K562 (cell line): ENCODE measurements around the gene PRRC2C. TPM values are rescaled to one million over a fixed set of nuclear protein-coding genes. Genes with fewer than 3 reads are reported as not detected.

Source experiments
- ATAC-seq: fragments of 200-7000 bp; cut with Tn5 transposase; 3 replicates; pipeline ENCODE4 v1.9.1; 2020; ENCODE audit warnings: moderate library complexity
- BruUV-seq: library from RNA; stranded (reverse); fragments of 400-500 nt; replicated peaks from 2 replicates; lab custom pipeline; 2021; lab: Mats Ljungman, UMichigan
- CTCF ChIA-PET: fragments of 300-600 bp; formaldehyde crosslinking; extraction: SDS; loops from one replicate; lab custom pipeline; 2021; ENCODE audit warnings: low intra/inter-chr PET ratio; lab: Yijun Ruan, JAX
- POLR2A ChIA-PET: fragments of 300-600, 350-650 bp; sonication (Branson Sonifier 250); formaldehyde crosslinking; extraction: SDS; loops from one replicate; lab custom pipeline; 2021; ENCODE audit warnings: antibody characterized with exemption, inconsistent platforms; lab: Yijun Ruan, JAX
- DNase-seq, 4 experiments: peaks; one replicate each; pipeline versions ENCODE4 v3.0.0 to v3.0.0-alpha.2; 2011 to 2018; ENCODE audit warnings: low spot score in 3 of 4, mixed read lengths in 3 of 4; ENCODE audit errors: extremely low read depth in 1 of 4
- FAIRE-seq: peaks from 2 replicates; lab custom pipeline; 2011; peaks lifted over from hg19 to GRCh38; lab: Jason Lieb, UNC
- H2AFZ ChIP-seq: 2 replicates; pipeline ENCODE4 v1.6.0; 2011; ENCODE audit warnings: low read depth, low read length, control low read depth, inconsistent platforms
- H3K27ac ChIP-seq: fragments of 200-600 bp; 3 replicates; pipeline ENCODE4 v1.8.0; 2011; ENCODE audit warnings: low read depth, mild to moderate bottlenecking, control low read depth, inconsistent platforms, low read length, moderate library complexity, mixed read lengths; ENCODE audit errors: extremely low read depth
- H3K27me3 ChIP-seq, 2 experiments: fragments of 300-600 bp in 1 of 2; 2 replicates in 1 of 2; 3 replicates in 1 of 2; pipeline versions ENCODE4 v1.6.0 to v1.8.0; 2011; ENCODE audit warnings: inconsistent platforms in 2 of 2, low read length in 2 of 2, mild to moderate bottlenecking in 1 of 2, mixed read lengths in 1 of 2, moderate library complexity in 1 of 2; ENCODE audit not compliant: control insufficient read depth in 2 of 2, insufficient read depth in 2 of 2
- H3K36me3 ChIP-seq: fragments of 300-600 bp; 3 replicates; pipeline ENCODE4 v1.8.0; 2011; ENCODE audit warnings: mild to moderate bottlenecking, low read length, inconsistent platforms; ENCODE audit not compliant: control insufficient read depth, insufficient read depth
- H3K4me1 ChIP-seq, 2 experiments: fragments of 200-600 bp in 1 of 2; replicated peaks in 1 of 2; 2 replicates in 1 of 2; 3 replicates in 1 of 2; pipeline versions ENCODE4 v1.5.1 to v1.8.0; 2011; ENCODE audit warnings: inconsistent platforms in 2 of 2, low read length in 2 of 2, mild to moderate bottlenecking in 1 of 2, mixed read lengths in 1 of 2, moderate library complexity in 1 of 2; ENCODE audit not compliant: control insufficient read depth in 2 of 2, insufficient read depth in 2 of 2
- H3K4me2 ChIP-seq: 2 replicates; pipeline ENCODE4 v1.6.1; 2011; ENCODE audit warnings: low read length, control low read depth, inconsistent platforms, mixed read lengths; ENCODE audit not compliant: insufficient read depth
- H3K4me3 ChIP-seq: fragments of 200-600 bp; sonication (generic), shearing (Covaris generic); 2 replicates; pipeline ENCODE4 v1.5.1; 2016; ENCODE audit warnings: control low read depth, inconsistent platforms
- H3K79me2 ChIP-seq: fragments of 200-600 bp; 3 replicates; pipeline ENCODE4 v1.8.0; 2011; ENCODE audit warnings: low read length, inconsistent platforms; ENCODE audit not compliant: control insufficient read depth, insufficient read depth
- H3K9ac ChIP-seq, 2 experiments: 2 replicates each; pipeline versions ENCODE4 v1.6.0 to v1.6.1; 2011; ENCODE audit warnings: low read depth in 2 of 2, low read length in 2 of 2, control low read depth in 1 of 2, inconsistent platforms in 1 of 2, mild to moderate bottlenecking in 1 of 2, mixed read lengths in 1 of 2; ENCODE audit not compliant: insufficient read depth in 1 of 2
- H3K9me1 ChIP-seq: one replicate; pipeline ENCODE4 v1.6.0; 2011; ENCODE audit warnings: inconsistent platforms, mild to moderate bottlenecking, low read length, moderate library complexity; ENCODE audit not compliant: control insufficient read depth, insufficient read depth
- H3K9me3 ChIP-seq: replicated peaks from 2 replicates; pipeline ENCODE4 v1.5.1; 2011; ENCODE audit warnings: low read depth, low read length, inconsistent platforms; ENCODE audit not compliant: control insufficient read depth, insufficient read depth
- H4K20me1 ChIP-seq: replicated peaks from 2 replicates; pipeline ENCODE4 v1.6.1; 2011; ENCODE audit warnings: low read length, inconsistent platforms, mixed read lengths; ENCODE audit not compliant: control insufficient read depth, insufficient read depth
- HDAC2 ChIP-seq: fragments of 450-650 bp; IDR thresholded peaks from 2 replicates; pipeline ENCODE4 v1.6.1; 2016; ENCODE audit warnings: mild to moderate bottlenecking
- POLR2G ChIP-seq: fragments of 200-400 bp; formaldehyde crosslinking; IDR thresholded peaks from 2 replicates; pipeline ENCODE4 v1.6.1; 2017; ENCODE audit warnings: low read depth, mild to moderate bottlenecking, antibody characterized with exemption, low read length, moderate library complexity
- SIX5 ChIP-seq, 2 experiments: IDR thresholded peaks; 2 replicates each; pipeline ENCODE4 v1.6.1; 2011; ENCODE audit warnings: low read length in 2 of 2, borderline replicate concordance in 1 of 2, low read depth in 1 of 2, mild to moderate bottlenecking in 1 of 2, moderate library complexity in 1 of 2; ENCODE audit not compliant: insufficient read depth in 1 of 2
- SP2 ChIP-seq: IDR thresholded peaks from 2 replicates; pipeline ENCODE4 v1.6.1; 2011; ENCODE audit warnings: mild to moderate bottlenecking, low read depth, low read length, moderate library complexity; ENCODE audit not compliant: poor library complexity, severe bottlenecking; ENCODE audit errors: extremely low read depth
- ZKSCAN3 ChIP-seq: fragments of 250-450 bp; sonication (Bioruptor Pico); IDR thresholded peaks from 2 replicates; pipeline ENCODE4 v1.4.0; 2020
- ZNF561 ChIP-seq: fragments of 450-650 bp; formaldehyde crosslinking; conservative IDR thresholded peaks from 2 replicates; pipeline ENCODE4 v1.4.0; 2020; ENCODE audit warnings: mild to moderate bottlenecking, moderate library complexity
- WGBS: fragments of 100-300 bp; shearing (Covaris generic); methylation state at CpG from one replicate; pipeline ENCODE4 v1.1.6; 2016; ENCODE audit warnings: low coverage, mixed read lengths; ENCODE audit not compliant: insufficient coverage; ENCODE audit errors: missing lambda C conversion rate; 5-methylcytosine and 5-hydroxymethylcytosine counted together
- in situ Hi-C: fragments of 300-500 bp; cut with MboI; formaldehyde crosslinking; loops from 4 replicates; pipeline ENCODE4 v1.15.0; 2018; ENCODE audit warnings: inconsistent platforms, mixed read lengths
- intact Hi-C: fragments of 100-400 bp; cut with micrococcal nuclease; formaldehyde crosslinking; loops from 2 replicates; pipeline ENCODE4 v1.14.2; 2022
- polyA plus RNA-seq, 8 experiments: library from polyadenylated mRNA; depleted of rRNA in 4 of 8; stranded (reverse) in 5 of 8; unstranded in 3 of 8; fragments of >200 nt; fragmentation: Nextera tagmentation in 2 of 8; fragmentation: Illumina TruSeq in 1 of 8; extraction: Ambion mirVana in 2 of 8; extraction: Trizol in 1 of 8; gene quantifications; 2 replicates each; pipeline versions ENCODE4 v1.2.1 to v1.2.3, GENCODE V29; 2011 to 2014; ENCODE audit warnings: inconsistent platforms in 1 of 8, missing spikeins in 1 of 8
- total RNA-seq, 7 experiments: library from RNA; depleted of rRNA in 6 of 7; stranded (reverse); fragments of >200 nt in 6 of 7; fragmentation: Illumina TruSeq in 2 of 7; extraction: Trizol in 2 of 7; gene quantifications; 2 replicates each; pipeline versions ENCODE4 v1.2.1 to v1.2.3, GENCODE V29; 2011 to 2021; ENCODE audit warnings: low replicate concordance in 1 of 7
- TF ChIP-seq, protein P1 (sequence below): fragments of 200-800 bp; sonication (Bioruptor generic); IDR thresholded peaks from 2 replicates; pipeline ENCODE4 v1.6.1; 2017; ENCODE audit warnings: missing genetic modification characterization, missing compliant biosample characterization
- TF ChIP-seq, protein P2 (sequence below), 3 experiments: IDR thresholded peaks in 2 of 3; conservative IDR thresholded peaks in 1 of 3; 2 replicates each; pipeline ENCODE4 v1.5.1; 2011 to 2012; ENCODE audit warnings: low read length in 3 of 3, mild to moderate bottlenecking in 3 of 3, control low read depth in 2 of 3, improper control_type of control experiment in 1 of 3, inconsistent platforms in 1 of 3, low read depth in 1 of 3, mixed read lengths in 1 of 3, moderate library complexity in 1 of 3; ENCODE audit not compliant: insufficient read depth in 2 of 3

PRRC2C gene
- total and polyA plus RNA-seq, 9 of the 15 experiments (the other 6 are each of a cell fraction or from before 2014, with no cell fraction given), result 61.9 to 237 (median 105) TPM

DNA sequence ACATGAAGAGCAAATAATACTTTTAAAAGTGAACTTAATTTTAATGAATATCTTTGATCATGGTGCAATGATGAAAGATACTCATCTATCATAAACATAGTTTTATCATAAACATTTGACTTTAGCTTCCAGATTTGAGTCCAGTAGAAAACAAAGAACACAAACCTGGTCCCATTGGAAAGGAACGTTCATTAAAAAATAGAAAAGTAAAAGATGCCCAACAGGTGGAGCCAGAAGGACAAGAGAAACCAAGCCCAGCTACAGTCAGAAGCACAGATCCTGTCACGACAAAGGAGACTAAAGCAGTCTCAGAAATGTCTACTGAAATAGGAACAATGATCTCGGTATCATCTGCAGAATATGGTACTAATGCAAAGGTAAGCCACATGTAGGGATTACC is 81.1 kb downstream of the PRRC2C start:
- 73% methylated on average over 3 of the region's 3 CpGs for WGBS
- no peaks in the 10 kb centered on the region for H4K20me1 ChIP-seq
- no peaks in the 10 kb centered on the region for H3K9me1 ChIP-seq
- DNase-seq (peak in 2 of 4 experiments; percentile 7 to 29), FAIRE-seq (no peak), ATAC-seq (no peak)
- H3K9ac ChIP-seq, result no peak overlapping the region
- no peak overlapping the region for H3K4me2 ChIP-seq
- no peaks in the 10 kb centered on the region for H3K9me3 ChIP-seq
- no peak overlapping the region for H2AFZ ChIP-seq
- peaks cover 95% of the 10 kb centered on the region for H3K36me3 ChIP-seq
- TF ChIP-seq SIX5 (IDR thresholded peaks at IDR 0.05; ENCODE audit: borderline replicate concordance in 1 of 2, insufficient read depth in 1 of 2, low read depth in 1 of 2, low read length in 2 of 2), result no peak
- no peak for TF ChIP-seq ZKSCAN3 (CRISPR knock-in tag)
- no peak for TF ChIP-seq ZNF561
- TF ChIP-seq, protein P1, sequence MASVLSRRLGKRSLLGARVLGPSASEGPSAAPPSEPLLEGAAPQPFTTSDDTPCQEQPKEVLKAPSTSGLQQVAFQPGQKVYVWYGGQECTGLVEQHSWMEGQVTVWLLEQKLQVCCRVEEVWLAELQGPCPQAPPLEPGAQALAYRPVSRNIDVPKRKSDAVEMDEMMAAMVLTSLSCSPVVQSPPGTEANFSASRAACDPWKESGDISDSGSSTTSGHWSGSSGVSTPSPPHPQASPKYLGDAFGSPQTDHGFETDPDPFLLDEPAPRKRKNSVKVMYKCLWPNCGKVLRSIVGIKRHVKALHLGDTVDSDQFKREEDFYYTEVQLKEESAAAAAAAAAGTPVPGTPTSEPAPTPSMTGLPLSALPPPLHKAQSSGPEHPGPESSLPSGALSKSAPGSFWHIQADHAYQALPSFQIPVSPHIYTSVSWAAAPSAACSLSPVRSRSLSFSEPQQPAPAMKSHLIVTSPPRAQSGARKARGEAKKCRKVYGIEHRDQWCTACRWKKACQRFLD (CRISPR knock-in tag), result no peak
- TF ChIP-seq POLR2G, result no peak
- no peak for TF ChIP-seq SP2
- no peak for TF ChIP-seq HDAC2
- TF ChIP-seq, protein P2, sequence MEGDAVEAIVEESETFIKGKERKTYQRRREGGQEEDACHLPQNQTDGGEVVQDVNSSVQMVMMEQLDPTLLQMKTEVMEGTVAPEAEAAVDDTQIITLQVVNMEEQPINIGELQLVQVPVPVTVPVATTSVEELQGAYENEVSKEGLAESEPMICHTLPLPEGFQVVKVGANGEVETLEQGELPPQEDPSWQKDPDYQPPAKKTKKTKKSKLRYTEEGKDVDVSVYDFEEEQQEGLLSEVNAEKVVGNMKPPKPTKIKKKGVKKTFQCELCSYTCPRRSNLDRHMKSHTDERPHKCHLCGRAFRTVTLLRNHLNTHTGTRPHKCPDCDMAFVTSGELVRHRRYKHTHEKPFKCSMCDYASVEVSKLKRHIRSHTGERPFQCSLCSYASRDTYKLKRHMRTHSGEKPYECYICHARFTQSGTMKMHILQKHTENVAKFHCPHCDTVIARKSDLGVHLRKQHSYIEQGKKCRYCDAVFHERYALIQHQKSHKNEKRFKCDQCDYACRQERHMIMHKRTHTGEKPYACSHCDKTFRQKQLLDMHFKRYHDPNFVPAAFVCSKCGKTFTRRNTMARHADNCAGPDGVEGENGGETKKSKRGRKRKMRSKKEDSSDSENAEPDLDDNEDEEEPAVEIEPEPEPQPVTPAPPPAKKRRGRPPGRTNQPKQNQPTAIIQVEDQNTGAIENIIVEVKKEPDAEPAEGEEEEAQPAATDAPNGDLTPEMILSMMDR (IDR thresholded peaks at IDR 0.05 in 2 of 3, conservative IDR thresholded peaks at IDR 0.05 in 1 of 3; ENCODE audit: insufficient read depth in 2 of 3, low read depth in 1 of 3, low read length in 3 of 3), result 0 out of 6 replicates have a peak, but pooled peaks of 2 of the 3 experiments have one; percentile 6 to 16
- H3K4me1 ChIP-seq, result no peaks in the 10 kb centered on the region
- H3K4me3 ChIP-seq, result no peak overlapping the region
- no peaks in the 10 kb centered on the region for H3K79me2 ChIP-seq
- in situ Hi-C loops (no loop called here), intact Hi-C loops (no loop called here)
- H3K27ac ChIP-seq, result no peak overlapping the region
- H3K27me3 ChIP-seq, result no peaks in the 10 kb centered on the region
- BruUV-seq, result no TSS peak
- ChIA-PET CTCF (interaction anchor here (0.6 kb wide), 1 partner anchor 833 kb away, joined by 3 read pairs; no protein-coding TSS in a partner anchor), POLR2A (no interaction called here)
